Suppressor macrophage treated with lipopolysaccharide for 4 hours (primary cell): ENCODE data around the gene SLC6A18.
"Not testable (repeated sequence)": the region's sequence is repeated elsewhere in the genome, so short reads cannot be mapped to it uniquely, and the experiment has no call there.

Experiments
- DNase-seq: peaks from one replicate; pipeline ENCODE4 v3.0.0-alpha.2; 2020

The SLC6A18 gene

GRCh38 chr5:1279443-1280151, 54.4 kb downstream of the SLC6A18 start:
- no peak for DNase-seq

DNA sequence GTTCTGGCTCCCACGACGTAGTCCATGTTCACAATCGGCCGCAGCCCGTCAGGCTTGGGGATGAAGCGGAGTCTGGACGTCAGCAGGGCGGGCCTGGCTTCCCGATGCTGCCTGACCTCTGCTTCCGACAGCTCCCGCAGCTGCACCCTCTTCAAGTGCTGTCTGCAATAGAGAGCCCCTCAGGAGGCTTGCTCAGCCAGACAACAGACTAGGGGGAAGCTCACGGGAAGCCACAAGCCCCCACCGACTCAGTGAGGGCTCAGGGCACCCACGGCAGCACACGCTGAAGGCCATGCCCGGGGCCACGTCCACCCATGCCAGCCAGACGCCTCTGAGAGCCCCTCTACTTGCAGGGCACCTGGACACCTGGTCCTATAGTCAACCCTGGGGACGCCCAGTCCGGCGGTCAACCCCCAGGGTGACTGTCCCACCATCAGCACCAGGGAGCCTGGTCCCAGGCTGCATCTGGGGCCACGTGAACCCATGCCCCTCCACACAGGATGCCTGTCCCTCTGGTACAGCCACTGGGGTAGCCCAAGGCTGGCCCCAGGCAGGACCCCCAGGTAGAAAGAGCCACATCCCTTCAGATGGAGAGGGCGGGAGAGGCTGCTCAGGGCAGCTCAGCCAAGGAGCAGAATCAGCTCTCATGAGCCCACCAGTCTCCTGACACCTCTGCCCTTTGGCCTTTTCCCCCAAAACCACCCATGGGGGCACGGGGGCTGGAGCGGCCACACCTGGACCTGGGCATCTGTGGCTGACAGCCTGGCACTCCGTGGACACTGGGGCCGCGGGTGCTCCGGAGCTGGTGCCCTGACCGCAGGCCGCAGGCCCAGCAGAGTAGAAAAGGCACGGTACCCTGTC, 55.2 kb downstream of the SLC6A18 start:
- DNase-seq, result no peak

DNA sequence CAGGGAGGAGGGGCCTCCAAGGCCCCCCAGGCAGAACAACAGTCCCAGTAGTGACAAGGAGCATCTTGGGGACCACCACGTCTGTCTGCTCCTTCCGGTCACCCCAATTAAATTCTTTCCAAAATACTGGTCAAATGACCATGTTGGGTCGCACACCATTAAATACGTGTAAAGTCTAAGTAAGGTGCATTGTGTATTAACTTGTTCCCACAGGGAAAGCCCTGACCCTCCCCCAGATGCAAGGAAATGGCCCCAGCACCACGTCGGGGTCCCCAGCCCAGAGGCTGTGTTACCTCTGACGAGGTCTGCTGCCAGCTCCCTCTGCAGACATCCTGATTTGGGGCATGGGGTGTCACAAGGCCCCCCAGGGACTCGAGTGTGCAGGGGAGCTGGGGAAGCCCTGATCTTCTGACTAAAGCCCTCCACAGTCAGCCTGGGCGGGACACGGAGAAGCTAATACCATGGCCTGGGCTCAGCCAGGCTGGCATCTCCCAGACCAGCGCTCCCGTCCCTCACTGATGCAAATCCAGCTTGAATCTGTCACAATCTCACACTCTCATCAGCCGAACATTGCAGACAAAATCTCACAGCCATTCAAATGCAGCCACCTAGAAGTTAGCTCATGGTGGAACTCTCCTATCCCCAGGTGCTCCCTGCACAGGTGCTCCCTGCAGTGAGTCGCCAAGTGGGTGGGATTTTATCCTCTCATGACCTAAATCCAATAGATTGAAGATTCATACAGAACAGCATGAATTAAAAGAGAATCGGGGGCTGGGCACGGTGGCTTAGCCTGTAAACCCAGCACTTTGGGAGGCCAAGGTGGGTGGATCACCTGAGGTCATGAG, 56.1 kb downstream of the SLC6A18 start:
- no peak for DNase-seq

DNA sequence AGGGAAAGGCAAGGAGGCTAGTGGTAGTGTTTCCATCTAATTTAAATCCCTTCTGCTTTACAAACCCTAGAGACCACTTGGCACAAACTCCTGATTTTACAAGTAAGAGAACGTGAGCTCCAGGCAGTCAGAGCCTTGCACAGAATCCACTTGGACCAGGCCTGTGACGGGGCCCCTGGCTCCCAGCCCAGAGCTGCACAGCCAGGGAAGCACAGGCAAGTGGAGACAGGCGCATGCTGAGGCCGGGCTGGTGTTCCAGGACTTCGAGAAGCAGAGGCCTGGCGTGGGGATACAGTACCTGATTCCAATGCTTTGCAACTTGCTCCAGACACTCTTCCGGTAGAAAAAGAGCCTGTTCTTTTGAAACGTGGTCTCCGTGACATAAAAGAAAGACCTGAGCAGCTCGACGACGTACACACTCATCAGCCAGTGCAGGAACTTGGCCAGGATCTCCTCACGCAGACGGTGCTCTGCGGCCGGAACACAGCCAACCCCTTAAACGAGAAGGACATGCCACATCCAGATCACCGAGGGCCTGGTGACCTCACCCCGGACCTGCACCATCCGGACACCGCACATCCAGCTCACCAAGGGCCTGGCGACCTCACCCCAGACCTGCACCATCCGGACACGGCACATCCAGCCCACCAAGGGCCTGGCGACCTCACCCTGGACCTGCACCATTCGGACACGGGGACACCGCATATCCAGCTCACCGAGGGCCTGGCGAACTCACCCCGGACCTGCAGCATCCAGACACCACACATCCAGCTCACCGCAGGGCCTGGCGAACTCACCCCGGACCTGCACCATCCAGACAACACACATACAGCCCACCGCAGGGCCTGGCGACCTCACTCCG, 57.2 kb downstream of the SLC6A18 start:
- DNase-seq, result no peak

GRCh38 chr5:1282993-1283728, 58.0 kb downstream of the SLC6A18 start:
- DNase-seq, result not testable (repeated sequence)

- not testable (repeated sequence) for DNase-seq
These were observed 58.5 kb downstream of the SLC6A18 start for GRCh38 chr5:1283729-1284041.

GRCh38 chr5:1284336-1284970, 59.3 kb downstream of the SLC6A18 start:
- DNase-seq, result not testable (repeated sequence)

DNA sequence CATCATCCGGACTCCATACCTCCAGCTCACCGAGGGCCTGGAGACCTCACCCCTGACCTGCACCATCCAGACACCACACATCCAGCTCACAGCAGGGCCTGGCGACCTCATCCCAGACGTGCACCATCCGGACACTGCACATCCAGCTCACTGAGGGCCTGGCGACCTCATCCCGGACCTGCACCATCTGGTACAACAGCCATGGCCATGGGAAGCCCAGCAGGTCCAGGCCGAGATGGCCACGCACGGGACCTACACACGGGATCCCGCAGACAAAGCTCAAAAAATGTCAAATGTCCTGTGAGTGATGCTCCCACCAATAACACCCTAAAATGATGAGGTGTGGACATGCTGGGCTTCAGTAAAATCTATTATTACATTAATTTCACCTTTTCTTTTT, 60.0 kb downstream of the SLC6A18 start:
- no peak for DNase-seq

DNA sequence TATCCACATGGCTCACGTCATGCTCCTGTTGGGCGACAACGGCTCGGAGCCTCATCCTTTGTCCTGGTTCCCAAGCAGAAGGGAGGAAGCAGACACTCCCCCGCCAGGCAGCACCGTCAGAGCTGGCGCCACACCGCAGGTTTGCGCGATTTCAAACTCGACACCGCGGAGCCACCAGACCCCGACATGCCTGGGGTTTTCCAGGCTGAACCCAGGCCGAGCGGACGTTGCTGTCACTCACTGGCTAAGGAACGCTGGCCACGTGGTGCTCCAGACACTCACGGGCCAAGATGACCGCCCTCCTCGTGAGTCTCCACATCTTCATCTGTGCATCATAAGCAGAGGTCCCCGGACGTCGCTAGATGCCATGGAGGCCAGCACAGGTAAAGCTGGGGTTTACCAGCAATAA, 60.7 kb downstream of the SLC6A18 start:
- DNase-seq, result no peak

- DNase-seq, result no peak
These were observed 63.5 kb downstream of the SLC6A18 start for GRCh38 chr5:1288439-1289335.

DNA sequence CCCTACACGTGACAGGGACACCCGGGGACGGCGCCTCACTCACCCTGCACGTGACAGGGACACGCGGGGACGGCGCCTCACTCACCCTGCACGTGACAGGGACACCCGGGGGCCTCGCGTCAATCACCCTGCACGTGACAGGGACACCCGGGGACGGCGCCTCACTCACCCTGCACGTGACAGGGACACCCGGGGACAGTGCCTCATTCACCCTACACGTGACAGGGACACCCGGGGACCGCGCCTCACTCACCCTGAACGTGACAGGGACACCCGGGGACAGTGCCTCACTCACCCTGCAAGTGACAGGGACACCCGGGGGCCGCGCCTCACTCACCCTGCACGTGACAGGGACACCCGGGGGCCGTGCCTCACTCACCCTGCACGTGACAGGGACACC, 64.4 kb downstream of the SLC6A18 start:
- DNase-seq, result not testable (repeated sequence)

- DNase-seq, result not testable (repeated sequence)
These were observed 65.8 kb downstream of the SLC6A18 start for GRCh38 chr5:1290956-1291355.

- DNase-seq, result no peak
These were observed 66.5 kb downstream of the SLC6A18 start for GRCh38 chr5:1291611-1292080.

GRCh38 chr5:1292139-1292538, 67.0 kb downstream of the SLC6A18 start:
- no peak for DNase-seq

DNA sequence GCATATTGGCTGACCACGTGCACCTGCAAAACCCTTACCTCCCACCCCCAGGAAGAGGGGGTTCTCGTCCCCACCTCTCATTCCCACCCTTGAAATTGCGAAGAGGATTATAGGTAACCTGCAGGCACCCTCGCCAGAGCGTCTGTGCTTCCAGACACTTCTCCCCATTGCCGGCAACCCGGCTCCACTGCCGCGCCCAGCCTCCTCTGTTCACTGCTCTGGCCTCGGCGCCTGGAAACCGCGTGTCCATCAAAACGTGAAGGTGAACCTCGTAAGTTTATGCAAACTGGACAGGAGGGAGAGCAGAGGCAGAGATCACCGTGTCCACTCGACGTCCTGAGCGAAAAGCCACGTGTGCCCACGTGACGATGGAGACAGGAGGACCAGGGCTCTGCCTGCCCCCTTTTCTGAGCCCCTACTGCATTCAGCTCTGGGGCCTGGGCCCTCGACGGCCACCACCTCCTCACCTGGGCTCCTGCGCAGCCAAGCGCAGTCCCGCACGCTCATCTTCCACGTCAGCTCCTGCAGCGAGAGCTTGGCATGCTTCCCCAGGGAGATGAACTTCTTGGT, 67.8 kb downstream of the SLC6A18 start:
- no peak for DNase-seq

- DNase-seq, result no peak
These were observed 68.4 kb downstream of the SLC6A18 start for GRCh38 chr5:1293416-1294205.

- DNase-seq, result no peak
These were observed 69.1 kb downstream of the SLC6A18 start for GRCh38 chr5:1294206-1294834.
